Muscle layer of colon (tissue), 2 donors: ENCODE measurements around the gene SMURF2.

Source experiments
- H3K27ac ChIP-seq: one replicate; pipeline ENCODE4 v1.7.0; 2013; ENCODE audit warnings: low read depth, mild to moderate bottlenecking, low read length, moderate library complexity
- H3K27me3 ChIP-seq, 2 donors: one replicate each; pipeline ENCODE4 v1.7.0; 2013; ENCODE audit warnings: low read length in 2 of 2, mild to moderate bottlenecking in 2 of 2; ENCODE audit not compliant: insufficient read depth in 2 of 2, control insufficient read depth in 1 of 2
- H3K36me3 ChIP-seq: one replicate; pipeline ENCODE4 v1.7.0; 2013; ENCODE audit warnings: mild to moderate bottlenecking, low read length; ENCODE audit not compliant: insufficient read depth
- H3K4me1 ChIP-seq: one replicate; pipeline ENCODE4 v1.7.0; 2013; ENCODE audit warnings: mild to moderate bottlenecking, low read length; ENCODE audit not compliant: insufficient read depth
- H3K4me3 ChIP-seq, 2 donors: one replicate each; pipeline ENCODE4 v1.7.0; 2013; ENCODE audit warnings: low read length in 2 of 2, low read depth in 1 of 2, mild to moderate bottlenecking in 1 of 2, moderate library complexity in 1 of 2
- H3K9ac ChIP-seq: one replicate; pipeline ENCODE4 v1.7.0; 2013; ENCODE audit warnings: low read length
- H3K9me3 ChIP-seq: one replicate; pipeline ENCODE4 v1.7.0; 2013; ENCODE audit warnings: mild to moderate bottlenecking, low read length
- donor health status: abdominal sarcoma.
- donor health status: Adenocarcinoma of cecum.

SMURF2 gene

DNA sequence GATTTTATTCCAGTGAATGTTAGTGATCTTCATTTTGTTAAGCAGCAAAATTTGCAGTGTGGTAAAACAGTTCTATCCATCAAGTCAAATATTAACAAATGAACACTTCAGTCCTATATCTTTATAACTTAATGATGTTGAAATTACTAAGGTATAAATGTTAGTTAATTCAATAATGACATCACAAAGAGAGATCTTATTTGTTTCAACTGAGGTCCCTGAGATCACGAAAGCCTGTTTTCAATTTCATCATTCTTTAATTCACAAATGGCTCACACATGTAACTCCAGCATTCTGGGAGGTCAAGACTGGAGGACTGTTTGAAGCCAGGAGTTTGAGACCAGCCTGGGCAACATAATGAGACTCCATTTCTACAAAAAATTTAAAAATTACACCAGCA is 13.9 kb downstream of the SMURF2 start:
- Histone ChIP-seq H3K27ac (no peak overlapping the region), H3K4me3 (peak overlapping the region in 1 of 2 donors; percentile 15), H3K27me3 (no peaks in the 10 kb centered on the region), H3K9ac (no peak overlapping the region), H3K9me3 (no peaks in the 10 kb centered on the region), H3K4me1 (peaks cover 6% of the 10 kb centered on the region), H3K36me3 (no peaks in the 10 kb centered on the region)

DNA sequence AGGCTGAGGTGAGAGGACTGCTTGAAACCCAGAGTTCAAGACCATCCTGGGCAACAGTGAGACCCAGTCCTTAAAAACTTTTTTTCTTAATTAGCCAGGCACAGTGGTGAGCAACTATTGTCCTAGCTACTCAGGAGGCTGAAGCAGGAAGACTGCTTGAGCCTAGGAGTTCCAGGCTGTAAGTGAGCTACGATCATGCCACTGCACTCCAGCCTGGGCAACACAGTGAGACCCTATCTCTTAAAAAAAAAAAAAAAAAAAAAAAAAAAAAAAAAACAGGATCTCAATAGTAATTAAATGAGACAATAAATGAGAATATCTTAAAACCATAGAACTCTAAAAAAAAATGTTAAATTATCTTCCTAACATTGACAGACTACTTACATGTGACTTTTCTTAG is 14.3 kb downstream of the SMURF2 start:
- Histone ChIP-seq H3K4me1 (peaks cover 6% of the 10 kb centered on the region), H3K27ac (no peak overlapping the region), H3K27me3 (no peaks in the 10 kb centered on the region), H3K4me3 (no peak overlapping the region), H3K9me3 (no peaks in the 10 kb centered on the region), H3K36me3 (no peaks in the 10 kb centered on the region), H3K9ac (no peak overlapping the region)

DNA sequence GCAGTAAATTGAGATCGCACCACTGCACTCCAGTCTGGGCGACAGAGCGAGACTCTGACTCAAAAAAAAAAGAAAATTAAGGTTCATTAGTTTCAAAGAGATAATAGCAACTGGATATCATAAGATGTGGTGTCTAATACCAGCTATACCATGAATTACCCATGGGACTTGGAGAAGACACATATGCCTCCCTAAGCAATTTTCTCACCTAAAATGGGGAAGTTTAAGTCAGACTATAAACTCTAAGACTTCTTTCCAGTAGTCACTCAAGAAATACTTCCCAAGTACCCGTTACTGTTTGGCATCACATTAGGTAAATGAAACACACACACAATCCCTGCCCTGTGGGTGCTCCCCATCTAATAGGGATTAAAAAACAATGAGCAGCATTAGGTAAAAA is 22.6 kb downstream of the SMURF2 start:
- no peak overlapping the region for H3K27ac ChIP-seq
- no peak overlapping the region for H3K4me3 ChIP-seq
- no peaks in the 10 kb centered on the region for H3K9me3 ChIP-seq
- no peak overlapping the region for H3K9ac ChIP-seq
- H3K36me3 ChIP-seq, result no peaks in the 10 kb centered on the region
- H3K27me3 ChIP-seq, result no peaks in the 10 kb centered on the region
- peaks cover 9% of the 10 kb centered on the region for H3K4me1 ChIP-seq

DNA sequence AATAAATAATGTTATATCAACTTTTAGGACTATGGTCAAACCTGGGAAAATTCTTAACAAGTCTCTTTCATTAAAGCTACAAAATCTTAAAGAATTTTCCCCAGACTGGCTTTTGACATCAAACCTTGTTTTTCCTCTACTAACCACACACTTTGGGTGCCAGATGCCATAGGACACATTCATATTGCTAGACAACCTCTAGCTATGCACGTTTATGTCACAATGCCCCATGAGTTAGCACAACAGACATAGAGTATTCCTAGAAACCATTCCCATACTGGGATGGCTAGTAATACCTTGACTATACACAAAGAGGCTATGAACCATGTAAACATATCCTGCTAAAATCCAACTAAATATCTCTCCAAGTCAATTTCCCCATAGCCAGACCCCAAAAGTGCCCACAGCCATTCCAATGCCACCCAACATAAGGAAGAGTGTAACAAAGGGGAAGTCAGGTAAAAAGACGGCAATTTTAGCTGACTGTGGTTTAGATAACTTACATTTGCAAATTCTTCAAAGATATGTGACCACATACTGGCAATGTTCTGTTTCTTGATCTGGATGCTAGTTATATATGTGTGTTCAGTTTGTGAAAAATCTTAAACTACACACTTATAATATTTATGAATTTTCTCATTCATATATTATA is 23.4 kb downstream of the SMURF2 start:
- Histone ChIP-seq H3K27ac (no peak overlapping the region), H3K36me3 (no peaks in the 10 kb centered on the region), H3K4me3 (no peak overlapping the region)

DNA sequence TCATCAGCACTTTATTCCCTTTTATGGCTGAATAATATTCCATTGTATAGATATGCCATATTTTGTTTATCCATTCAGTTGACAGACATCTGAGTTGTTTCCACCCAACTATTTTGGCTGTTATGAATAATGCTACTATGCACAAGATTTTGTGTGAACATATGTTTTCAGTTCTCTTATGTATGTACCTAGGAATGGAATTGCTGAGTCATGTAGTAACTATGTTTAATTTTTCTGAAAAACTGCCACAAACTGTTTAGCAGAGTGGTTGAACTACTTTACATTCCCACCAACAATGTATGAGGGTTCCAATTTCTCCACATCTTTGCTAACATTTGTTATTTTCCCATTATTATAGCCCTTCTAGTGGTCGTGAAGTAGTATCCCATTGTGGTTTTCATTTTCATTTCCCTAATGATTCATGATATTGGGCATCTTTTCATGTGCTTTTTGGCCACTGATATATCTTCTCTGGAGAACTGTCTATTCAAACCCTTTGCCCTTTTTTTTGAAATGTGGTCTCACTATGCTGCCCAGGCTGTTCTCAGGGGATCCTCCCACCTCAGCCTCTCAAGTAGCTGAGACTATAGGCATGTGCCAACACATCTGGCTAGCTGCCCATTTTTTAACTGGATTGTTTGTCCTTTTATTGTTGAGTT is 26.3 kb downstream of the SMURF2 start:
- Histone ChIP-seq H3K27ac (no peak overlapping the region), H3K4me1 (peaks cover 9% of the 10 kb centered on the region), H3K9me3 (no peaks in the 10 kb centered on the region), H3K27me3 (no peaks in the 10 kb centered on the region), H3K36me3 (no peaks in the 10 kb centered on the region), H3K4me3 (no peak overlapping the region), H3K9ac (no peak overlapping the region)

More for the DNA sequence above, 23.4 kb downstream of the SMURF2 start:
- Histone ChIP-seq H3K4me1 (peaks cover 9% of the 10 kb centered on the region), H3K9ac (no peak overlapping the region), H3K9me3 (no peaks in the 10 kb centered on the region), H3K27me3 (no peaks in the 10 kb centered on the region)

DNA sequence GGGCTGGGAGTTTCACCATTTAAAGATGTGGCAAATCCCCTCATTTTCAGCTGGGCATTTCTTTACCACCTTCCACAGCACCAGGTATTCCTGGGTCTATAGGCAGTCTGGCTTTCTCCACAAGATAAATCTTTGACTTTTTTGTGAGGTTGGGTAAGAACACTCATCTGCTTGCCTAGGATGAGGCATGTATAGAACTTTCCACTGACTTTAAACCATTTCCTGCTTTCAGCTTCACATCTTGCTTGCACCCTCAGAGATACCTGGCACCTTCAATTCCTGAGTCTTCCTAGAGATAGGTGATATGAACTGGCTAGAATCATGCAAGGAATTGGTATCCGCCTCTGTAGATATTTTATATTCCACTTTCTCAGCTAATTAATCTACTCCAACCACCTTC is 27.9 kb downstream of the SMURF2 start:
- no peaks in the 10 kb centered on the region for H3K9me3 ChIP-seq
- H3K4me3 ChIP-seq, result no peak overlapping the region
- no peak overlapping the region for H3K27ac ChIP-seq
- H3K27me3 ChIP-seq, result no peaks in the 10 kb centered on the region
- H3K4me1 ChIP-seq, result peaks cover 9% of the 10 kb centered on the region
- no peaks in the 10 kb centered on the region for H3K36me3 ChIP-seq
- H3K9ac ChIP-seq, result no peak overlapping the region

DNA sequence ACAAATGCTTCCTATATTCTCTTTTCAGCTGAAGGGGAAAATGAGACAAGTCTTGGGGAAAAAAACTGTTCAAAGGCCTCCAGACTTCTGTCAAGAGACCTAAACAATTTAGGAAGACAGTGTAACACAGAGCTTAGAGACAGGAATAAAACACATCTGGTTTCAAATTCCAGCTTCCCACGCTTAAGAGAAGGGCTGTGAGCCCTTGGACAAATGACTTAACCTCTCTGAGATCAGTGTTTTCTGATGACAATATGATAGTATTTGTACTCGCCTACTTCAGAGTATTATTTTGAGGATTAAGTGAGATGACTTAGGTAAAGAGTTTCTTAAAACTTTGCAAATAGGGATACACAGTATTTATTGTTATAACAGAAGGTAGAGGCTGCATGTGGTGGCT is 29.5 kb downstream of the SMURF2 start:
- peaks cover 14% of the 10 kb centered on the region for H3K4me1 ChIP-seq
- no peaks in the 10 kb centered on the region for H3K9me3 ChIP-seq
- H3K27ac ChIP-seq, result no peak overlapping the region
- H3K4me3 ChIP-seq, result no peak overlapping the region
- no peaks in the 10 kb centered on the region for H3K27me3 ChIP-seq
- H3K36me3 ChIP-seq, result no peaks in the 10 kb centered on the region
- no peak overlapping the region for H3K9ac ChIP-seq

DNA sequence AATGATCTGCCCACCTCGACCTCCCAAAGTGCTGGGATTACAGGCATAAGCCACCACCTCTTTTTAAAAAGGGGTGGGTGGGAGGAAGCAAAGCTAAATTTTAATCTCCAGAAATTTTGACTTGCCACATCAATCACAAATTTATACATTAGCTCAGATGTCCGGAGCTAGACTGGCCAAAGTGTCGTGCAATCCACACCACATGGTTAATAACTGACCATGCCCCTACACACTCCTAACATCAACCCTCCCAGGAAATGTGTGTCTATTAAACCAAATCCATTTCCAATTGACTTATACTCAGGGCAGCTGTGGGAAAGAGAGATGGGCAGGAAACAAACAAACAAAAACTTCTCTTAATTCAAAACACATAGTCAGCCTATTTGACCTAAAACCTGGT is 29.9 kb downstream of the SMURF2 start:
- H3K27ac ChIP-seq, result no peak overlapping the region
- no peaks in the 10 kb centered on the region for H3K9me3 ChIP-seq
- no peak overlapping the region for H3K9ac ChIP-seq
- no peak overlapping the region for H3K4me3 ChIP-seq
- H3K36me3 ChIP-seq, result no peaks in the 10 kb centered on the region
- H3K4me1 ChIP-seq, result peaks cover 14% of the 10 kb centered on the region
- H3K27me3 ChIP-seq, result no peaks in the 10 kb centered on the region

DNA sequence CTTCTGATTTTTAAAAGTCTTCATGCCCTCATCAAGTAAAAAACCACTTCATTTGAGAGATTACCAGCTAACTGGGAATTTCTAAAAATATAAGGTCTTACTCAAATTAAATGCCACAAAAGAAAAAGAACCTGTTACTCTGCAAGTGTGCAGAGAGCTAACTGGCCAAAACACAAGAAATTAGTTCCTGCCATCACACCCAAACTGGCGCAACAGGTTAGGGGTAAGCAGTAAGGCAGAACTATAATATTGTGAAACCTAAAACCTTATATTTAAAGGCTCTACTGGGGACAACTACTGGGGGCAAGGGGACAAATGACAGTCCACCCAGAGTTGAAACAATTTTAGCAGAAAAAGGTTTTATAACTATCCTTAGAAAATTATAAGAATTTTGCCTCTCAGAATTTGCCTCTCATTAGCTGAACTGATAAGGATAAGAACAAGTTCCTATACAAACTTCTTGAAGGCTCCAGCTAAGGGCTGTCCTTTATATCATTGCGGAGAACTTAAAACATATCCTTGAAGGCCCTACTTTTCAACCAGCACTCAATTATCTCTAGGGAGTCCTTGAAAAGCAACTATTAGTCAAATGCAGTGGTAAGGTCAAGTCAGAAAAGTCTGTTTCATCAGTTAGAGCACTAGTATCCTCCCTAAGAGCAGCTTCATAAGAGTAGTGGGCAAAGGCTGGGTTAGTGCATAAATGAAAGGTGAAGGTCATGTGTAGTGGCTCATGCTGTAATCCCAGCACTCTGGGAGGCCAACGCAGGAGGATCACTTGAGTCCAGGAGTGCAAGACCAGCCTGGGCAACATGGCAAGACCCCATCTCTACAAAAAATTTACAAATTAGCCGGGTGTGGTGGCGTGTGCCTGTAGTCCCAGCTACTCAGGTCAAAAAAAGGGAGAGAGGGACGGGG is 31.5 kb downstream of the SMURF2 start:
- H3K9ac ChIP-seq, result no peak overlapping the region
- no peaks in the 10 kb centered on the region for H3K36me3 ChIP-seq
- no peak overlapping the region for H3K27ac ChIP-seq
- H3K4me1 ChIP-seq, result peaks cover 14% of the 10 kb centered on the region
- no peak overlapping the region for H3K4me3 ChIP-seq
- H3K9me3 ChIP-seq, result no peaks in the 10 kb centered on the region
- no peaks in the 10 kb centered on the region for H3K27me3 ChIP-seq

DNA sequence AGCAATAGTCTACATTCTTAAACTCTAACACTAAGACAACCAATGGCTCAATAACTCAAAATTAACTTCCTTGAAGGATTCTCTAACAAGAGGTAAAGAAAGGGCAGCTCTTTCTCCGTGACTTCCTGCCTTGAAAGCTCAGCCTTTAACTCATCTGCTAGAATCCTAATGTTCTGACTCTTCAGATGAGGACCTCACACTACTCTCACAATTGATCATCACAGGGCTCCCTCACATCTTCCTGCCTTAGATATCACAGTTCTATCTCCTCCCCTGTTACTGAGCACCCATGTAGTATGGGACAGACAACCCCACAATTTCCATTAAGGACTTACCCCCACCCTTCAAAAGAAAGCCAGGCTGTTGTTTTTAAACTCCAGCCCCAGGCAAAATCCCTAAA is 33.5 kb downstream of the SMURF2 start:
- peaks cover 14% of the 10 kb centered on the region for H3K4me1 ChIP-seq
- H3K9ac ChIP-seq, result no peak overlapping the region
- no peaks in the 10 kb centered on the region for H3K27me3 ChIP-seq
- H3K4me3 ChIP-seq, result no peak overlapping the region
- no peaks in the 10 kb centered on the region for H3K9me3 ChIP-seq
- no peaks in the 10 kb centered on the region for H3K36me3 ChIP-seq
- H3K27ac ChIP-seq, result no peak overlapping the region

DNA sequence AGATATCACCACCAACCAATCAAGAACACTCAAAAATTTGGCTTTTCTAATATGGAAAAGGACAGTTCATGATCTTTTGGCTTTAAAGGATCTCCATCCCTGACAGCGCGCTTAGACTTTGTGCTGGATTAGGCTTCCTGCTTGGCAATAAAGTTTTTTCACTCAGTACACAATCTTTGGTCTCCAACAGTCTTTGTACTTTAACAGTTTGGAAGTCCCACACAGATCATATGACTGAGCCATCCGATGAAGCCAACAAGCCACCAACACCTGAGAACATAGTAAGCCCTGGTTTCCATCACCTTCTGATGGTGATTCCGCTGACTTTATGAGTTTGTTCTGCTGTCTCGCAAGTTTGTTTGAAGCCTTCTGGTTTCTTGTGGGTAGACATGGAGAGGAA is 34.3 kb downstream of the SMURF2 start:
- Histone ChIP-seq H3K36me3 (no peaks in the 10 kb centered on the region), H3K4me3 (no peak overlapping the region), H3K27ac (no peak overlapping the region), H3K27me3 (no peaks in the 10 kb centered on the region), H3K9ac (no peak overlapping the region), H3K9me3 (no peaks in the 10 kb centered on the region), H3K4me1 (peaks cover 18% of the 10 kb centered on the region)
